EL (cell line): ENCODE data around the gene FAM13B.

Source experiments
- DNase-seq: peaks from one replicate; pipeline ENCODE4 v3.0.0-alpha.2; 2016

FAM13B gene

GRCh38 chr5:137890845-137891244, 142.0 kb downstream of the FAM13B start:
- DNase-seq = no peak

- DNase-seq = peak; percentile 89
Observed at GRCh38 chr5:137888863-137889759, 143.8 kb downstream of the FAM13B start, which contains the start of gene PKD2L2. Gene PKD2L2 (plus strand): TSS chr5:137889457. CDS start chr5:137889492, 35 bp downstream.

DNA sequence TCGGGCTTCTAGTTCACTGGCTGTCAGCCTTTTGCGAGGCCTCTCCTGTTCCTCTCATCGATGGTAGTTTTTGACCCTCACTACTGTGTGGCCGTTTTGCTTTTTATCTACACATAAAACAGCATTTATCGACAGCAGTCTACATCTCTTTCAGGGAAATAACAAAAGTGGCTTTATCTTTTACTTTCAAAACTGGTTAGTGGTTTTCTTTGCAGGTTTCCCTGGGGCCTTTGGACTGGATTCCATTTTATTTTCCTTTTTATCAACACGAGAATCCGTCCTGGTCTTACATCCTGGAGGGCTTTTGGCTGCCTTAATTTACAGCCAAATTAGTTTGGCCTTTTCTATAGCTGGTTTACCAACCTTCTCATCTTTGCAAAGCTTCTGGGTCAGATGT, 144.4 kb downstream of the FAM13B start:
- DNase-seq = no peak
